NCI-H748 (cell line): Measurements from ENCODE around the gene PANX1.

ENCODE experiments used
- DNase-seq: peaks from one replicate; lab custom pipeline; 2025; ENCODE audit not compliant: unreplicated experiment; lab: John Stamatoyannopoulos, UW

PANX1 gene

DNA sequence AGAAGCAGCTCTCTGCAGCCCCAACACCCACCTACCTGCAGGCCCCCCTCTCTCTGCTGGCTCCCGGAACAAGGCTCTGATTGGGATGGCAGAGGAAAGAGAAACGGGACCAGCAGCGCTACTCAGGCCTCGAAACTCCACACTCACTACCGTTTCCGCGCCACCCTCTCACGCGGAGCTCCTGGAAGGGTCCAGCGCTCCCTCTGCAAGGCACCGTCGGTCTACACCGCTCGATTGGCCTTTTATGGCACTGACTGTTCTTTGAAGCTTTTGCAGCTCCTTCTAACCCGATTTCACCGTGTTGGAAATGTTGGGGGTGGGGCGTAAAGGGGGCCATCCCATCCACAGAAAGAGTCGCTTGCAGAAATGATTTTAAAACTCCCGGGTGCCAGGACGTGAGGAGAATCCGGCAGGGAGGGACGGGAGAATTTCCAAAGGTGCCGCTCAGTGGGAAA lies 323 bp upstream of the PANX1 start:
- peak; percentile 79 for DNase-seq

DNA sequence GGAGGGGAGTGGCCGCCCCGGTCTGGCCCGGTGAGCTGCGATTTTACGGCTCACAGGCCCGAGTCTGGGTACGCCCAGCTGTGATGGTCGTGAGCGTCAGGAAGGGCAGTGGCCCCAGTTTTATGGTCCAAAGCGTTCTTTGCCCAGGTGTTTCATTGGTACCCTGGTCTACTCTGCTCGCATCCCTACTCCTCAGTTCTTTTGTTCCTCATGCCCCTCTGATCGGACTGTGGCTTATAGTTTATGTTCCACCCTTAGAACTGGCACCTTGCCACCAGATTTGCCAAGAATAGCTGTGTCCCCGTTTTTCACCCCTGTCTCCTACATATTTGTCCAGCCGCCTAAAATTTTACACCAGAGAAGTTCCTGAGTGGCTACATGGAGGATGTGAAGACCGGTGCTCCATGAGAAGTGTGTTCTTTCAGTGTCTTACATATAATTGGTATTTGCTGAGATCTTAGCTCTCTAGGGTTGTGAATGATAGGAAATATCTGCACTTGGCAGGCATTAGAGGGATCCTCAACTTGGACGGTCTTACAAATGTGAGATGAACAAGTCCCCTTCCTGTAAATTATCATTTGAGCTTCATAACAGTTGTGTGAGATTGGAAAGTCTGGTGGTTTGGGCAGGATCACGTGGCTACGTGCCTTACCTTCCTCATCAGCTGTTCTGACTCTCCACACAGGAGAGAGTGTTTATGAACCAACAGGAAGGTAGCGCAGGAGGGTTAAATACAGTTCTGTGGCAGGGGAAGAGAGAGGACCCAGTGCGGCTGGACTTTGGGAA lies 1.1 kb downstream of the PANX1 start:
- peak; percentile 22 for DNase-seq

DNA sequence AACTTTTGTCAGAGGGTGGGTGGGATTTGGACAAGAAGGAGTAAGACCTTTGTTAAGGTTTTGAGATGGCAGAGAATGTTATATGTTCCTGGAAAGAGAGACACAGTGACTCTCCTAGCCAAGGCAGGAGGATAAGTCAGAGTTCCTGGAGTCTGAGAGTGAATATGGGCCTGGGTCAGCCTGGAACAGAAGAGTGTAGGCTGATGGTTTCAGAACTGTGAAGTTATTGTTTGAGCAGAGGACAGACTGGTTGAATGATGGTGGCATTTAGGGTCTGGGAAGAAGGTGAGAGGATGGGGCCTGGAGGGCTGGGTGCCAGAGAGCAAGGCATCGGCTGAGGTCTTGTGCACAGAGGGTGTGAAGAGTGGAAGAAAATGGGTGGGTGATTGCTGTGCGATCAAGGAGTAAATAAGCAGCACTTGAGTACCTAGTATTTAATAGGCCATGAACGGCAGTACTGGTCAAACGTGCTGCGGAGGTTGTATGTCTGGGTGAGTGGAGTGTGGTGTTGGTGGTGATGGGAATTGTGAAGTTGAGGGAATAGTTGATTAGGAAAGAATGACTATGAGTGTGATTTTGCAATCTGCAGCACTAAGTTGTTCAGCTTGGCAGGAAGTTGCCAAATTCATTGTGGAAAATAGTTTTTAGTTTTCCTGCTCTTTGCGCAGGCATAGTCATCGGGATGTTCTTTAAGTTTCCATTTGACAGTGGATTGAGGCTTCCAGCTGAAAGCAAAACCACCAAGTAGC lies 1.8 kb downstream of the PANX1 start:
- no peak for DNase-seq

GRCh38 chr11:94131047-94131717 lies 2.5 kb downstream of the PANX1 start:
- peak; percentile 8 for DNase-seq

- no peak for DNase-seq
Observed at GRCh38 chr11:94131718-94132115, 3.1 kb downstream of the PANX1 start.

DNA sequence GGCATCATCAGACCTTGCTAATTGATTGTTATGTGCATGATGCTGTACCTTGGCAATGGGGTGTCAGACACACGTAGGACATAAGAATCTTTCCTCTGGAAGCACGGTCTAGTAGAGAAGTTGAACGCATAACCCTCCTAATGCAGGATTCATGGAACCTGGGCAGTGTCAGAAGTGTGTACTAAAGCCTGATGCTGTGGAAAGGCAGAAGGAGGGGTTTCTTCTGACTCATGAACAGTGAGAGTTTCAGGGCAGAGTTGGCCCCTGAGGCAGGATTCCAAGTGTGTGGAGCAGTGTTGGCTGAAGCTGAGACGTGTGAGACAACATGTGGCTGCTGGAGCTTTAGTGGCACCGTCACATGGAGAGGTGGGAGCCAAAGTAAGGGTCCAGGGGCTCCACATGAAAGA lies 3.5 kb downstream of the PANX1 start:
- DNase-seq = no peak

- DNase-seq = no peak
Observed at GRCh38 chr11:94132823-94133408, 4.3 kb downstream of the PANX1 start.

- no peak for DNase-seq
Observed at GRCh38 chr11:94133752-94134151, 5.1 kb downstream of the PANX1 start.

GRCh38 chr11:94134651-94135512 lies 6.2 kb downstream of the PANX1 start:
- no peak for DNase-seq

GRCh38 chr11:94139416-94139815 lies 10.8 kb downstream of the PANX1 start:
- DNase-seq = peak; percentile 24

- no peak for DNase-seq
Observed at GRCh38 chr11:94140154-94140655, 11.6 kb downstream of the PANX1 start.

GRCh38 chr11:94141511-94142307 lies 13.1 kb downstream of the PANX1 start:
- no peak for DNase-seq

GRCh38 chr11:94142308-94143281 lies 14.0 kb downstream of the PANX1 start:
- DNase-seq = no peak

DNA sequence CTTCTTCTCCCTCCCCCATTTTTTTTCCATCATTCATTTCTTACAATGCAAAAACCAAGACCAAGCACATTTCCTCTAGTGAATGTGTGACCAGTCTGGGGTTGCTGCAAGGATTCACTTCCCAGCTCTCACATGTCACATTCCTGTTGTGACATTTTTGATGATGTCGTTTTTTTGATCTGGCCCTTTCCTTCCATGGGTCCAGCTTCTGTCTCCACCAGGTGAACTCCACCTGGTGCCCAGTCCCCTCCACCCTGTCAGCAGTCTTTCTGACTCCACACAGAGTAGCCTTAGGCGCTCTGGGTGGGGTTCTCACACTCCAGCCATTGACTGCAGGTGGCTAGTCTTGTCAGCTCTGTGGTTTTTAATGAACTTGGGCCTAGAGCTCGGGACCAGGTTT lies 15.6 kb downstream of the PANX1 start:
- no peak for DNase-seq

GRCh38 chr11:94144664-94145063 lies 16.0 kb downstream of the PANX1 start:
- no peak for DNase-seq

- no peak for DNase-seq
Observed at GRCh38 chr11:94145431-94145830, 16.8 kb downstream of the PANX1 start.

DNA sequence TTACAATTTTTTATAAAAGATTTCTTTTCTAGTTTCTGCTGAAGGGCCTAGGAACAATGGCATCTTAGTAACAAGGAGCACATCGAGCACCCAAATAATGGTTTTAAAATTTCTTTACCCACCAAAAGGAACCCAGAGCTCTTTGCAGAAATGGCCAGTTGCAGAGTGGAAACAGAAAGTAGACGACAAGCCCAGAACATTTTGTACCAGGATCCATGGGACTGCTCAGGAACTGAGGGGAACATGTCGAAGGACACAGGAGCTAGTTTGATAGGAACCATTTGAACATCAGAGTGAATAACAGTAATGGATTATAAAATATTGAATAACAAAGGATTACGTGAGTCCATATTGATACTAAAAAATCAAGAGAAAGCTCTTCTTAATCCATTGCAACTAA lies 17.3 kb downstream of the PANX1 start:
- no peak for DNase-seq

DNA sequence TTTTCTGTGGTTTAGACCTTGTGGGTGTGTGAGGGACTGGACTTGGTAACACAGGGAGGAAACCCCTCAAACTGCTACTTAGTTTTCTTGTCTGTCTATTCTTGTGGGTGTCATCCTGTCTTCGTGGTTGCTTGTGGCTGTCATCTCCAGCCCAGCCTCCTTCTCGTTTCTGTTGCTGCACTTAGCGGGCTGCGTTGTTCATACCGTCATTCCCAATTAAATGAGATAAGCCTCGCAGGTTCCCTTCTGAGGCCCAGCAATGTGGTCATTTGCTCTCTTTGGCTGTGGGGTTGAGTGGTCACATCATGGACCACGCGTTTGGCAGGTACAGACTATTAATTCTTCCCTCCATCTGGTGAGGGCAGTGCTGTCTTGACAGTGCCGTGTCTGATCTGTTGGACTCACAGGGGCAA lies 18.8 kb downstream of the PANX1 start:
- DNase-seq = no peak
